HepG2 (cell line): Measurements from ENCODE around the gene ANKRD12. TPM values are rescaled to one million over a fixed set of nuclear protein-coding genes. Genes with fewer than 3 reads are reported as not detected.

ENCODE experiments used
- HIC2 ChIP-seq: sonication (generic); formaldehyde crosslinking; IDR thresholded peaks from 2 replicates; pipeline ENCODE4 v1.9.0; 2022; ENCODE audit warnings: low read depth, missing genetic modification reagents
- MLXIP ChIP-seq: sonication (generic); formaldehyde crosslinking; IDR thresholded peaks from 2 replicates; pipeline ENCODE4 v1.9.0; 2021; ENCODE audit warnings: missing genetic modification reagents, borderline replicate concordance
- NAIF1 ChIP-seq: sonication (generic); formaldehyde crosslinking; IDR thresholded peaks from 2 replicates; pipeline ENCODE4 v1.5.0; 2020; ENCODE audit warnings: mild to moderate bottlenecking, missing genetic modification reagents, borderline replicate concordance
- NFKB2 ChIP-seq: sonication (generic); formaldehyde crosslinking; IDR thresholded peaks from 2 replicates; pipeline ENCODE4 v1.4.0; 2020; ENCODE audit warnings: missing genetic modification reagents, borderline replicate concordance
- NR2F1 ChIP-seq, 2 experiments: fragments of 450-650 bp in 1 of 2; formaldehyde crosslinking in 1 of 2; IDR thresholded peaks; 2 replicates each; pipeline versions ENCODE4 v1.5.0 to v1.6.1; 2016 to 2020; ENCODE audit warnings: mild to moderate bottlenecking in 1 of 2, missing compliant biosample characterization in 1 of 2, missing genetic modification reagents in 1 of 2, moderate library complexity in 1 of 2
- PAWR ChIP-seq: sonication (generic); formaldehyde crosslinking; IDR thresholded peaks from 2 replicates; pipeline ENCODE4 v1.4.0; 2020; ENCODE audit warnings: missing genetic modification reagents, mild to moderate bottlenecking, borderline replicate concordance
- PREB ChIP-seq: sonication (generic); formaldehyde crosslinking; IDR thresholded peaks from 2 replicates; pipeline ENCODE4 v1.4.0; 2020; ENCODE audit warnings: missing genetic modification reagents
- SNAPC4 ChIP-seq: sonication (generic); formaldehyde crosslinking; IDR thresholded peaks from 2 replicates; pipeline ENCODE4 v1.4.0; 2020; ENCODE audit warnings: mild to moderate bottlenecking, missing genetic modification reagents
- THRA ChIP-seq: sonication (generic); formaldehyde crosslinking; IDR thresholded peaks from 2 replicates; pipeline ENCODE4 v1.4.0; 2020; ENCODE audit warnings: missing genetic modification reagents, borderline replicate concordance
- TSC22D2 ChIP-seq: sonication (generic); formaldehyde crosslinking; IDR thresholded peaks from 2 replicates; pipeline ENCODE4 v1.5.1; 2020; ENCODE audit warnings: missing genetic modification reagents, mild to moderate bottlenecking, borderline replicate concordance
- ZNF414 ChIP-seq: sonication (generic); formaldehyde crosslinking; IDR thresholded peaks from 2 replicates; pipeline ENCODE4 v1.5.0; 2020; ENCODE audit warnings: missing genetic modification reagents
- ZSCAN25 ChIP-seq: sonication (generic); formaldehyde crosslinking; IDR thresholded peaks from 2 replicates; pipeline ENCODE4 v1.8.0; 2022; ENCODE audit warnings: mild to moderate bottlenecking, missing genetic modification reagents
- polyA plus RNA-seq, 8 experiments: library from polyadenylated mRNA; depleted of rRNA in 3 of 8; stranded (reverse) in 7 of 8; unstranded in 1 of 8; fragments of >200 nt; fragmentation: Illumina TruSeq in 4 of 8; extraction: Trizol in 4 of 8; gene quantifications; 2 replicates each; pipeline versions ENCODE4 v1.2.1 to v1.2.3, GENCODE V29; 2011 to 2016; ENCODE audit warnings: low read depth in 4 of 8, missing spikeins in 1 of 8, mixed read lengths in 1 of 8; ENCODE audit not compliant: insufficient read depth in 1 of 8
- total RNA-seq, 5 experiments: library from RNA; depleted of rRNA; stranded (reverse); fragments of >200 nt; fragmentation: Illumina TruSeq; extraction: Trizol; gene quantifications; 2 replicates each; pipeline ENCODE4 v1.2.3, GENCODE V29; 2016; ENCODE audit warnings: low read depth in 1 of 5

Gene ANKRD12
- total and polyA plus RNA-seq, 2 of the 13 experiments (the other 11 are each of a cell fraction or from before 2014, with no cell fraction given): 6.0 to 23.2 TPM

GRCh38 chr18:9102508-9103375 lies 33.8 kb upstream of the ANKRD12 start, which contains the start of gene NDUFV2 (continued):
- peak; percentile 18; the same call in 1 of the 2 replicates for TF ChIP-seq THRA (CRISPR knock-in tag)
- TF ChIP-seq ZNF414 (CRISPR knock-in tag): no peak
- TF ChIP-seq PAWR (CRISPR knock-in tag): no peak
- TF ChIP-seq NAIF1: no peak
- TF ChIP-seq NFKB2 (CRISPR knock-in tag): peak; percentile 91; the same call in 1 of the 2 replicates
- TF ChIP-seq SNAPC4 (CRISPR knock-in tag): no peak
- TF ChIP-seq HIC2 (CRISPR knock-in tag): no peak
- no peak for TF ChIP-seq NR2F1 (CRISPR knock-in tag; IDR thresholded peaks at IDR 0.05)
- TF ChIP-seq ZSCAN25 (CRISPR knock-in tag): no peak
- TF ChIP-seq PREB (CRISPR knock-in tag): no peak
- TF ChIP-seq TSC22D2 (CRISPR knock-in tag): no peak
- TF ChIP-seq MLXIP (CRISPR knock-in tag): no peak
